Psoas muscle (tissue), 8 donors: ENCODE data around the gene TRIM51. TPM values are rescaled to one million over a fixed set of nuclear protein-coding genes. Genes with fewer than 3 reads are reported as not detected.

ENCODE experiments used
- ATAC-seq, 4 donors: fragments of 200-7000 bp; cut with Tn5 transposase; one replicate each; pipeline ENCODE4 v1.9.1; 2020; ENCODE audit warnings: moderate library complexity in 3 of 4, mild to moderate bottlenecking in 2 of 4
- DNase-seq, 2 donors: peaks; one replicate each; pipeline ENCODE4 v3.0.0-alpha.2; 2020
- H3K27ac ChIP-seq: fragments of 200-600 bp; one replicate; pipeline ENCODE4 v1.8.0; 2022
- H3K27me3 ChIP-seq, 3 donors: fragments of 200-600 bp in 1 of 3; one replicate each; pipeline versions ENCODE4 v1.6.1 to v1.8.0; 2013 to 2022; ENCODE audit warnings: low read length in 2 of 3, mild to moderate bottlenecking in 2 of 3, moderate library complexity in 1 of 3; ENCODE audit not compliant: insufficient read depth in 3 of 3
- H3K36me3 ChIP-seq, 2 donors: fragments of 200-600 bp in 1 of 2; one replicate each; pipeline versions ENCODE4 v1.6.1 to v1.8.0; 2013 to 2022; ENCODE audit warnings: low read depth in 1 of 2, mild to moderate bottlenecking in 1 of 2, moderate library complexity in 1 of 2; ENCODE audit not compliant: insufficient read depth in 1 of 2
- H3K4me1 ChIP-seq: fragments of 200-600 bp; one replicate; pipeline ENCODE4 v1.8.0; 2022
- H3K4me3 ChIP-seq: fragments of 200-600 bp; one replicate; pipeline ENCODE4 v1.8.0; 2022; ENCODE audit warnings: mild to moderate bottlenecking
- H3K9me3 ChIP-seq: fragments of 200-600 bp; one replicate; pipeline ENCODE4 v1.8.0; 2022
- CTCF ChIP-seq: fragments of 200-600 bp; IDR thresholded peaks from one replicate; pipeline ENCODE4 v1.8.0; 2022; ENCODE audit warnings: antibody characterized with exemption
- WGBS, 3 donors: extraction: QIAGEN DNeasy Blood & Tissue Kit; methylation state at CpG; one replicate each; pipeline versions ENCODE4 v1.1.6 to v1.1.7; 2013; 5-methylcytosine and 5-hydroxymethylcytosine counted together
- intact Hi-C, 2 donors: fragments of 100-400 bp; cut with DNase I; formaldehyde crosslinking; loops; one replicate each; pipeline versions ENCODE4 v1.11.0 to v1.14.2; 2022
- polyA plus RNA-seq, 3 donors: library from polyadenylated mRNA; stranded (reverse); fragments of 200-250 nt; gene quantifications; one replicate each; pipeline ENCODE4 v1.2.3, GENCODE V29; 2013
- total RNA-seq, 4 donors: library from RNA; stranded (reverse); fragmentation: NEBNext Ultra II Directional in 2 of 4; extraction: Animal tissue kit (Norgen Biotek cat#: 25700) in 2 of 4; gene quantifications; one replicate each; pipeline versions ENCODE4 v1.2.1 to v1.2.4, GENCODE V29; 2021 to 2023
- donor health status: healthy with polysubstance abuse.
- donor health status: DM: no; HTN: no; CAD: no; lungs with moderate emphysema.
- donor health status: Bipolar disorder and iron deficiency.
- donor health status: healthy.
- donor health status: DM: yes; HTN: yes; CAD: no.
- donor health status: DM: no; HTN: no; CAD: no.
- donor health status: DM: no; HTN: no; CAD: no.
- donor health status: DM: yes; HTN: yes; CAD: no.

TRIM51 gene
- total and polyA plus RNA-seq, 7 donors: not detected

GRCh38 chr11:55902308-55902707 lies 19.2 kb downstream of the TRIM51 start:
- intact Hi-C loops: no loop called here
- no peak for TF ChIP-seq CTCF
- WGBS, 3 donors: 18 to 34% (median 22%) methylated on average over 2 of the region's 2 CpGs

DNA sequence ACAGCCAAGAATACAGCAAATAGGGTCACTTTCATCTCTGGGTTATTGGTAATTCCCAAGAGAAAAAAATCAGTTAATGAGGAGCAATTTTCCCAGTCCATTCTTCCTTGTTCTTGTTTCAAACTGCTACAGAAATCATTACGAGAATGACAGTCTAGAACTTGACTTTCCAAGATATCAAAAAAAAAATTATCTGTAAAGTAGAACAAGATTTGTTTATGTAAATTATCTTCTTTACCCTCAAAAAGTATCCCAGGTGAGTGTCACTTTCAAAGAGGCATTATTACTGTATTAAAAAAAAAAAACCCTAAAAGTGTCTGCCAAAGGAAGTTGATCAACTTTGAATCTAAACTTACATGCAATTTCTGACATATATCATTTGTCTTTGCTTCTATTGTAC lies 31.4 kb downstream of the TRIM51 start, which contains the start of gene OR5W2:
Gene OR5W2 (minus strand): TSS at position 101 of the 400 bp plus-strand sequence. CDS start 0 bp downstream, at position 101.
- intact Hi-C loops: no loop called here
- no peaks in the 10 kb centered on the region for H3K27me3 ChIP-seq
- 20 to 78% (median 55%) methylated on average over 1 of the region's 1 CpG for WGBS, 3 donors
- no peak within 1 kb of the TSS for H3K4me3 ChIP-seq
- DNase-seq (no peak), ATAC-seq (no peak)
- no peaks in the 10 kb centered on the region for H3K4me1 ChIP-seq
- TF ChIP-seq CTCF: no peak
- no peaks in the 10 kb centered on the region for H3K9me3 ChIP-seq
- H3K27ac ChIP-seq: no peak within 1 kb of the TSS
- H3K36me3 ChIP-seq: no peaks in the 10 kb centered on the region

More at GRCh38 chr11:55902308-55902707, 19.2 kb downstream of the TRIM51 start:
- Histone ChIP-seq H3K27ac (no peak overlapping the region), H3K27me3 (no peaks in the 10 kb centered on the region), H3K36me3 (no peaks in the 10 kb centered on the region), H3K9me3 (no peaks in the 10 kb centered on the region), H3K4me3 (no peak overlapping the region), H3K4me1 (no peaks in the 10 kb centered on the region)
- DNase-seq (no peak), ATAC-seq (no peak)

DNA sequence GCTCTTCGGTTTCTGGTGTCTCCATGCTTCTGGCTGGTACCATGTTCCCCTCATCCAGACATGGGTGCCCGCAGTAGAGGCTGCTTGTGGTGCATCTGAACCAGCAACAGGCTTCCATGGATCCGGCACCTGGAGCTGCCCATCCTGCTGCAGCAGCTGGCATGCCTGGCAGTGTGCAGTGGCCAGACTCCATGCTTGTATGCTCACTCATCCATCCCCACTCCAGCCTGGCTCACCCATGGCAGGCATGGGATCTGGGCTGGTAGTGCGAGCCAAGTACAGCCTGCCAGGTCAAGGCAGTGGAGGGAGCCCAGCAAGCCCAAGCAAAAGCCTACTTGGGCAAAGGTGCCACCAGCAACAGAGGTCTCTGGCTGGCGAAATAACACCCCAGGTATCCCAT lies 37.4 kb downstream of the TRIM51 start:
- Histone ChIP-seq H3K4me1 (no peaks in the 10 kb centered on the region), H3K36me3 (no peaks in the 10 kb centered on the region), H3K9me3 (no peaks in the 10 kb centered on the region), H3K27ac (no peak overlapping the region), H3K27me3 (no peaks in the 10 kb centered on the region), H3K4me3 (no peak overlapping the region)
- TF ChIP-seq CTCF: no peak
- DNase-seq (no peak), ATAC-seq (no peak)
- intact Hi-C loops: no loop called here
- 71 to 82% (median 72%) methylated on average over 5 of the region's 5 CpGs for WGBS, 3 donors

DNA sequence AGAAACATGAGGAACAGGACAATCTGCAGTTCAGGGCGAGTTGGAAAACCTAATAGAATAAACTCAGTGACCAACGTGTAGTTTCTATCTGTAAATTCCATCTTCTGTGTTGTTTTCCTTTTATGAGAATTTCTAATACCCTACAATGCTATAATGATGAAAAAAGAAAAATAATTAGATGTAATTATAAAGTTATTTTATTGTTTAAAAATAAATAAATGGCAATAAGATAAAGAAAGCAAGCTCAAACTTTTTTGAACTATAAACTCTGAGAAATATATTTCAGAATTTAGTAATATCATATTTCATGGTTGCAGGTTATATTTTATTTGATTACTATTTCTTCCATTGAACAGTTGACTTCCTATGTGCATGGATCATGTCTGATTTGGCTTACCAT lies 53.2 kb downstream of the TRIM51 start, which contains the start of gene OR5I1:
Gene OR5I1 (minus strand): TSS at position 101 of the 400 bp plus-strand sequence. CDS start 0 bp downstream, at position 101.
- H3K36me3 ChIP-seq: no peaks in the 10 kb centered on the region
- intact Hi-C loops: loop anchor here in 1 of 2 donors (5.0 kb wide), 1 partner anchor 851 kb away; no protein-coding TSS in a partner anchor
- no peak for ATAC-seq

More for the DNA sequence above, 53.2 kb downstream of the TRIM51 start, which contains the start of gene OR5I1:
- Histone ChIP-seq H3K4me3 (no peak within 1 kb of the TSS), H3K9me3 (no peaks in the 10 kb centered on the region), H3K27ac (no peak within 1 kb of the TSS), H3K4me1 (no peaks in the 10 kb centered on the region), H3K27me3 (no peaks in the 10 kb centered on the region)
- no peak for DNase-seq
- no peak for TF ChIP-seq CTCF
- WGBS, 3 donors: 55 to 57% (median 55%) methylated on average over 2 of the region's 2 CpGs

Other genes with a start within 250 kb of the TRIM51 start
- not detected for gene OR4P4, start 248.2 kb upstream of the TRIM51 start, total RNA-seq
- not detected for gene OR4P4, start 248.2 kb upstream of the TRIM51 start, polyA plus RNA-seq
- gene OR4S2, start 235.0 kb upstream of the TRIM51 start, total RNA-seq: not detected
- gene OR4S2, start 235.0 kb upstream of the TRIM51 start, polyA plus RNA-seq: not detected
- gene OR4C6, start 221.1 kb upstream of the TRIM51 start, total RNA-seq: not detected
- gene OR4C6, start 221.1 kb upstream of the TRIM51 start, polyA plus RNA-seq: not detected
- gene OR5D13, start 109.9 kb upstream of the TRIM51 start, total RNA-seq: not detected
- not detected for gene OR5D13, start 109.9 kb upstream of the TRIM51 start, polyA plus RNA-seq
- not detected for gene OR5D14, start 87.7 kb upstream of the TRIM51 start, total RNA-seq
- not detected for gene OR5D14, start 87.7 kb upstream of the TRIM51 start, polyA plus RNA-seq
- not detected for gene OR5L1, start 71.9 kb upstream of the TRIM51 start, total RNA-seq
- gene OR5L1, start 71.9 kb upstream of the TRIM51 start, polyA plus RNA-seq: not detected
- not detected for gene OR5D18, start 63.7 kb upstream of the TRIM51 start, total RNA-seq
- not detected for gene OR5D18, start 63.7 kb upstream of the TRIM51 start, polyA plus RNA-seq
- gene OR5L2, start 56.1 kb upstream of the TRIM51 start, total RNA-seq: not detected
- gene OR5L2, start 56.1 kb upstream of the TRIM51 start, polyA plus RNA-seq: not detected
- not detected for gene OR5D16, start 44.5 kb upstream of the TRIM51 start, total RNA-seq
- gene OR5D16, start 44.5 kb upstream of the TRIM51 start, polyA plus RNA-seq: not detected
- gene OR5W2, start 31.3 kb downstream of the TRIM51 start, total RNA-seq: not detected
- gene OR5W2, start 31.3 kb downstream of the TRIM51 start, polyA plus RNA-seq: not detected
- gene OR5I1, start 53.1 kb downstream of the TRIM51 start, total RNA-seq: not detected
- not detected for gene OR5I1, start 53.1 kb downstream of the TRIM51 start, polyA plus RNA-seq
- not detected for gene OR10AG1, start 86.6 kb downstream of the TRIM51 start, total RNA-seq
- gene OR10AG1, start 86.6 kb downstream of the TRIM51 start, polyA plus RNA-seq: not detected
- not detected for gene OR5F1, start 111.3 kb downstream of the TRIM51 start, total RNA-seq
- not detected for gene OR5F1, start 111.3 kb downstream of the TRIM51 start, polyA plus RNA-seq
- not detected for gene OR5AS1, start 144.4 kb downstream of the TRIM51 start, total RNA-seq
- gene OR5AS1, start 144.4 kb downstream of the TRIM51 start, polyA plus RNA-seq: under 1 TPM in 1 of 3 donors, not detected in 2; 0.01 TPM
- gene OR8I2, start 210.0 kb downstream of the TRIM51 start, total RNA-seq: not detected
- gene OR8I2, start 210.0 kb downstream of the TRIM51 start, polyA plus RNA-seq: not detected
- not detected for gene OR8H2, start 220.4 kb downstream of the TRIM51 start, total RNA-seq
- not detected for gene OR8H2, start 220.4 kb downstream of the TRIM51 start, polyA plus RNA-seq
- gene OR8H3, start 239.1 kb downstream of the TRIM51 start, total RNA-seq: not detected
- gene OR8H3, start 239.1 kb downstream of the TRIM51 start, polyA plus RNA-seq: not detected